Esophagus muscularis mucosa (tissue), 4 donors: Measurements from ENCODE around the gene RAD17. TPM values are rescaled to one million over a fixed set of nuclear protein-coding genes. Genes with fewer than 3 reads are reported as not detected.
"Not testable (repeated sequence)": the region's sequence is repeated elsewhere in the genome, so short reads cannot be mapped to it uniquely, and the experiment has no call there.

ENCODE experiments used
- DNase-seq: peaks from one replicate; pipeline ENCODE4 v3.0.0-alpha.2; 2017; ENCODE audit errors: extremely low spot score
- H3K27ac ChIP-seq, 4 donors: fragments of 200-600 bp; sonication (generic); replicated peaks in 1 of 4; 1 replicate in 3 of 4; 2 replicates in 1 of 4; pipeline ENCODE4 v1.5.1; 2016 to 2019; ENCODE audit warnings: mild to moderate bottlenecking in 1 of 4
- H3K27me3 ChIP-seq, 4 donors: fragments of 200-600 bp; sonication (generic); one replicate each; pipeline versions ENCODE4 v1.5.1 to v1.6.0; 2016 to 2019
- H3K36me3 ChIP-seq, 4 donors: fragments of 200-600 bp; sonication (generic); one replicate each; pipeline ENCODE4 v1.5.1; 2016 to 2019
- H3K4me1 ChIP-seq, 4 donors: fragments of 200-600 bp; sonication (generic); one replicate each; pipeline ENCODE4 v1.5.1; 2016 to 2019
- H3K4me3 ChIP-seq, 4 donors: fragments of 200-600 bp; sonication (generic); 1 replicate in 2 of 4; 2 replicates in 2 of 4; pipeline ENCODE4 v1.5.1; 2016 to 2019; ENCODE audit warnings: mild to moderate bottlenecking in 4 of 4, moderate library complexity in 1 of 4
- H3K9me3 ChIP-seq, 4 donors: fragments of 200-600 bp; sonication (generic); 1 replicate in 3 of 4; 2 replicates in 1 of 4; pipeline ENCODE4 v1.5.1; 2016 to 2019
- EP300 ChIP-seq: sonication (generic); formaldehyde crosslinking; IDR thresholded peaks from one replicate; pipeline ENCODE4 v1.6.1; 2017; ENCODE audit warnings: antibody characterized with exemption
- POLR2A ChIP-seq: fragments of 450-650 bp; IDR thresholded peaks from one replicate; pipeline ENCODE4 v1.6.1; 2017; ENCODE audit warnings: antibody characterized with exemption, moderate library complexity, mild to moderate bottlenecking, low read depth
- POLR2AphosphoS5 ChIP-seq, 2 donors: sonication (generic); formaldehyde crosslinking; IDR thresholded peaks; one replicate each; pipeline ENCODE4 v1.6.1; 2017; ENCODE audit warnings: antibody characterized with exemption in 2 of 2
- WGBS: methylation state at CpG from one replicate; pipeline ENCODE4 v1.1.5; 2018; 5-methylcytosine and 5-hydroxymethylcytosine counted together
- intact Hi-C: fragments of 100-400 bp; cut with DNase I; formaldehyde crosslinking; loops from one replicate; pipeline ENCODE4 v1.15.1; 2023
- total RNA-seq, 4 donors: library from RNA; depleted of rRNA; stranded (reverse); fragments of >200 nt; gene quantifications; one replicate each; pipeline versions ENCODE4 v1.1.0 to v1.2.1, GENCODE V29; 2016
- TF ChIP-seq, protein P1 (sequence below), 3 experiments: fragments of 200-600 bp in 2 of 3; fragments of 450-650 bp in 1 of 3; sonication (generic) in 2 of 3; IDR thresholded peaks; one replicate each; pipeline ENCODE4 v1.5.1; 2017 to 2019; ENCODE audit warnings: antibody characterized with exemption in 3 of 3, mild to moderate bottlenecking in 2 of 3, moderate library complexity in 1 of 3

Gene RAD17
- total RNA-seq, 4 donors from 2014 or later: 14.6 to 22.0 (median 20.0) TPM

DNA sequence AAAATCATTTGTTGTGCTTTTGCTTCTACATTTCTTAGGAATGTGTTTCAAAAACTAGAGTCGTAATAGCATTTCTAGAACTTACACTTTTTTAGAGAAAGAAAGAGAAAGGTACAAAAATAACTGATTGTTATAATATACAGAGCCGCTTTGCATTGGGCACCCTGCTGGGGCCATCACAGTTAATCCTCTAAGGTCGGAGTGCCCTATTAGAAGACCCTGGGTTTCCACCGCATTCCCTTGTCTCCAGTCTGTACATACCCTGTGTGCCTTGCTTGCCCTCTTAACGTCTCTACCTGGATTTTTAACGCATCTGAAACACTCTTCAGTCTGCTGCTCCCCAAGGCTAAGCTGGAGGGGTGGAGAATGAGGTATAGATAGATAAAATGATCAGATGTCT is 46.6 kb downstream of the RAD17 start:
- no peaks in the 10 kb centered on the region for H3K27me3 ChIP-seq
- no peak for DNase-seq
- WGBS: 93% methylated on average over 6 of the region's 6 CpGs
- peaks cover 0 to 13% (median 11%) of the 10 kb centered on the region in 4 donors for H3K4me1 ChIP-seq
- no peak overlapping the region for H3K27ac ChIP-seq
- H3K36me3 ChIP-seq: peaks cover 4 to 31% (median 19%) of the 10 kb centered on the region in 4 donors
- intact Hi-C loops: no loop called here
- H3K4me3 ChIP-seq: no peak overlapping the region
- H3K9me3 ChIP-seq: no peaks in the 10 kb centered on the region
- TF ChIP-seq POLR2AphosphoS5 (IDR thresholded peaks at IDR 0.05) (no peak), POLR2A (no peak)

DNA sequence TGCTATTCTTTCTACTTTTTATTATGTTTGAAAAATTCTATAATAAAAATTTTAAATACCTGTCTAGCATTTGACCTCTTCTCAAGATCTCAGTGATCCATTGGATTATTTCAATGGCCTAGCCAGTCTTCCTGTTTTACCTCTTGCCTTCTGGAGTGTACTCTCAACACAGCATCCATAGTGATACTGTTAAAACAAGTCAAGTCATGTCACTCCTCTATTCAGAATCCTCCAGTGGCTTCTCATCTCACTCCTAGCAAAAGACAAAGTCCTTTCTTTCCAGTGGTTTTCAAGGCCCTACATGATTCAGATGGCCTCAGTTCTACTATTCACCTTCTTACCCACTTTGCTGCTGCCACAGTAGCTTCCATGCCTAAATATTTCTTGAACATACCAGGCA is 47.1 kb downstream of the RAD17 start:
- no peaks in the 10 kb centered on the region for H3K9me3 ChIP-seq
- peaks cover 4 to 26% (median 13%) of the 10 kb centered on the region in 4 donors for H3K36me3 ChIP-seq
- intact Hi-C loops: no loop called here
- peaks cover 0 to 13% (median 11%) of the 10 kb centered on the region in 4 donors for H3K4me1 ChIP-seq
- H3K4me3 ChIP-seq: no peak overlapping the region
- DNase-seq: no peak
- no peaks in the 10 kb centered on the region for H3K27me3 ChIP-seq
- no peak for TF ChIP-seq POLR2A
- TF ChIP-seq POLR2AphosphoS5 (IDR thresholded peaks at IDR 0.05): no peak
- TF ChIP-seq, protein P1, sequence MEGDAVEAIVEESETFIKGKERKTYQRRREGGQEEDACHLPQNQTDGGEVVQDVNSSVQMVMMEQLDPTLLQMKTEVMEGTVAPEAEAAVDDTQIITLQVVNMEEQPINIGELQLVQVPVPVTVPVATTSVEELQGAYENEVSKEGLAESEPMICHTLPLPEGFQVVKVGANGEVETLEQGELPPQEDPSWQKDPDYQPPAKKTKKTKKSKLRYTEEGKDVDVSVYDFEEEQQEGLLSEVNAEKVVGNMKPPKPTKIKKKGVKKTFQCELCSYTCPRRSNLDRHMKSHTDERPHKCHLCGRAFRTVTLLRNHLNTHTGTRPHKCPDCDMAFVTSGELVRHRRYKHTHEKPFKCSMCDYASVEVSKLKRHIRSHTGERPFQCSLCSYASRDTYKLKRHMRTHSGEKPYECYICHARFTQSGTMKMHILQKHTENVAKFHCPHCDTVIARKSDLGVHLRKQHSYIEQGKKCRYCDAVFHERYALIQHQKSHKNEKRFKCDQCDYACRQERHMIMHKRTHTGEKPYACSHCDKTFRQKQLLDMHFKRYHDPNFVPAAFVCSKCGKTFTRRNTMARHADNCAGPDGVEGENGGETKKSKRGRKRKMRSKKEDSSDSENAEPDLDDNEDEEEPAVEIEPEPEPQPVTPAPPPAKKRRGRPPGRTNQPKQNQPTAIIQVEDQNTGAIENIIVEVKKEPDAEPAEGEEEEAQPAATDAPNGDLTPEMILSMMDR (IDR thresholded peaks at IDR 0.05): no peak
- no peak overlapping the region for H3K27ac ChIP-seq

DNA sequence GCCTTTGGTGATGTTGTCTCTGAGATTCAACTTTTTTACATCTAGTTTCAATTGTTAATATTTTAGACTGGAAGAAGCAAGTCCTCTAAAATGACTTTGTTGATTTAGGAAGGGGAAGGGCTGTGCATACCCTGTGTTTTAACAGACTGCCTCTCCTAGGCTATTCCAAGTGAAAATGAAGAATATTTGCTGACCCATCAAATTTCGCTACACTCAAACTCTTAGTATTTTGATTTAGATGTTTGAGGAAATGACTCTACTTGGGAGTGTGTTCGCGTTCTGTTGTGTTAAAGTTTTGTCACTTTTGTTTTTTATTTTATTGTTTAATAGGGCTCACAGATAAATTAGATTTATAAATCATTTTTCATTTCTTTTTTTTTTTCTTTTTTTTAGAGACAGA is 48.9 kb downstream of the RAD17 start:
- H3K9me3 ChIP-seq: no peaks in the 10 kb centered on the region
- WGBS: 97% methylated on average over 3 of the region's 3 CpGs
- no peak for DNase-seq
- peaks cover 0 to 8% (median 6%) of the 10 kb centered on the region in 4 donors for H3K36me3 ChIP-seq
- no peak overlapping the region for H3K27ac ChIP-seq
- intact Hi-C loops: no loop called here
- peaks cover 0 to 13% (median 11%) of the 10 kb centered on the region in 4 donors for H3K4me1 ChIP-seq
- no peaks in the 10 kb centered on the region for H3K27me3 ChIP-seq
- TF ChIP-seq POLR2A (no peak), POLR2AphosphoS5 (IDR thresholded peaks at IDR 0.05) (no peak), EP300 (no peak)
- TF ChIP-seq, protein P1 (IDR thresholded peaks at IDR 0.05): no peak
- no peak overlapping the region for H3K4me3 ChIP-seq

DNA sequence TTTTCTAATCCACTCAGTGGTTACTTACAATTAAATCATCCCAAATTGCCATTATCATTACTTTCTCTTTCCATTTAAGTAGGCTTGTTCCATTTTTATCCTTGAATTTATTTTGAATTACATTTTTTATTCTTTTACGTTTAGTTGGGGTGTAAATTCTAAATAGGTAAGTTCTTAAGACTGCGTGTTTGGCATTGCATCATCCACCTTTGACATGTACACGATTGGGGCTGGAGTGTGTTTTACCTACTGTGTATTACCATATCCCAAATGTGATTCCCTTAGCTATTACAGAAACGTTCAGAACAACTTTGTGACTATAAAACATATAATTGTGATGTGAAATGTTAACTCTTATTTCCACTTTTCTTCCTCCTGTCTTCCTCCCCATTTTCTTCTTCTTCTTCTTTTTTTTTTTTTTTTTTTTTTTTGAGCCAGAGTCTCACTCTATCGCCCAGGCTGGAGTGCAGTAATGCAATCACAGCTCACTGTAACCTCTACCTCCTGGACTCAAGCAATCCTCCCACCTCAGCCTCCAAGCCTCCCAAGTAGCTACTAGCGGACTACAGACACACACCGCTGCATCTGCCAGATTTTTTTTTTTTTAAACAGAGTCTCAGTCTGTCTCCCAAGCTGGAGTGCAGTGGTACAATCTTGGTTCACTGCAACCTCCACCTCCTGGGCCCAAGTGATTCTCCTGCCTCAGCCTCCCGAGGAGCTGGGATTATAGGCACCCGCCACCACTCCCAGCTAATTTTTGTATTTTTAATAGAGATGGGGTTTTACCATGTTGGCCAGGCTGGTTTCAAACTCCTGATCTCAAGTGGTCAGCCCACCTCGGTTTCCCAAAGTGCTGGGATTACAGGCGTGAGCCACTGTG is 62.0 kb downstream of the RAD17 start:
- no peaks in the 10 kb centered on the region for H3K36me3 ChIP-seq
- no peak overlapping the region for H3K4me3 ChIP-seq
- TF ChIP-seq EP300 (no peak), POLR2AphosphoS5 (IDR thresholded peaks at IDR 0.05) (no peak), POLR2A (no peak)
- TF ChIP-seq, protein P1 (IDR thresholded peaks at IDR 0.05): no peak
- no peak overlapping the region for H3K27ac ChIP-seq
- no peaks in the 10 kb centered on the region for H3K9me3 ChIP-seq
- no peaks in the 10 kb centered on the region for H3K4me1 ChIP-seq
- WGBS: 85% methylated on average over 11 of the region's 11 CpGs
- no peak for DNase-seq
- intact Hi-C loops: no loop called here
- no peaks in the 10 kb centered on the region for H3K27me3 ChIP-seq

DNA sequence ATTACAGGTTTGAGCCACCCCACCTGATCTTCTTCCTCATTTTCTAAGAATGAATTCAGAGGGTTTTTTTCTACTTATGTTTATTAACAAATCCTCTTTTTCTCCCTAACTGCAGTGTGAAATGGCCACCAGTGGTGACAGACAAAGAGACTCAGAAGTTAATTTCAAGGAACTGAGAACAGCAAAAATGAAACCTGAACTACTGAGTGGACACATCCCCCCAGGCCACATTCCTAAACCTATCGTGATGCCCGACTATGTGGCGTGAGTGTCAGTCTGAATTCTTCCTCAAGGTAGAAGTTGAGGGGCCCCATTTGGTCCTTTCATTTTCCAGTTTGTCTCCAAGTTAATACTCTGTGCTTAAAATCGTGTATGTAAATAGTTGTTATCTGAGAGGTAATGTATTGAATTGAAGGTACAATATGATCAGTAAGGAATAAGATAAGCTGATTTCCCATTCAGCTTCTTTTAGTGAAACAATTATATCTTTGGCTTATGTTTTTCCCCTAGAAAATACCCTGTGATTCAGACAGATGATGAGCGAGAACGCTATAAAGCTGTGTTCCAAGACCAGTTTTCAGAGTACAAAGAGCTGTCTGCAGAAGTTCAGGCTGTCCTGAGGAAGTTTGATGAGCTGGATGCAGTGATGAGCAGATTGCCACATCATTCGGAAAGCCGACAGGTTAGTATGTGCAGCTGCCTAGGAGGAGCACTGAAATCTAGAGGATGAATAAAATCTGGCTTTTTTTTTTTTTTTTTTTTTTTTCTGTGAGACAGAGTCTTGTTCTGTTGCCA is 63.0 kb downstream of the RAD17 start:
- intact Hi-C loops: no loop called here

DNA sequence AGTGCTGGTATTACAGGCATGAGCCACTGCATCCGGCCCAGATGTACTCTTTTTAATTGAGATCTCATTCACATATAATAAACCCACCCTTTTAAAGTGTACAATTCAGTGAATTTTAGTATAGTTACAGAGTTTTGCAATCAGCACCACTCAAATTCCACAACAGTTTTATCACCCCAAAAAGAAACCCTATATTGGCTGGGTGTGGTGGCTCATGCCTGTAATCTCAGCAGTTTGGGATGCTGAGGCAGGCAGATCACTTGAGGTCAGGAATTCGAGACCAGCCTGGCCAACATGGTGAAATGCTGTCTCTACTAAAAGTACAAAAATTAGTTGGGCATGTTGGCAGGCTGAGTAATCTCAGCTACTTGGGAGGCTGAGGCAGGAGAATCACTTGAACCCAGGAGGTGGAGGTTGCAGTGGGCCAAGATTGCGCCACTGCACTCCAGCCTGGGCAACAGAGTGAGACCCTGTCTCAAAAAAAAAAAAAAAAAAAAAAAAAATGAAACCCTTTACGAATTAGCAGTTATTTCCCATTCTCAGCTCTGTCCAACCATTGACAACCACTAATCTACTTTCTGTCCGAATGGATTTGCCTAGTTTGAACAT is 65.8 kb downstream of the RAD17 start:
- H3K36me3 ChIP-seq, H3K9me3 ChIP-seq, H3K27ac ChIP-seq, H3K27me3 ChIP-seq, H3K4me3 ChIP-seq, H3K4me1 ChIP-seq, DNase-seq, intact Hi-C loops: not testable (repeated sequence)
- 90% methylated on average over 5 of the region's 5 CpGs for WGBS

More for the DNA sequence above, 63.0 kb downstream of the RAD17 start:
- Histone ChIP-seq H3K36me3 (no peaks in the 10 kb centered on the region), H3K27ac (no peak overlapping the region), H3K9me3 (no peaks in the 10 kb centered on the region), H3K4me3 (no peak overlapping the region), H3K4me1 (no peaks in the 10 kb centered on the region), H3K27me3 (no peaks in the 10 kb centered on the region)
- TF ChIP-seq, protein P1 (IDR thresholded peaks at IDR 0.05): no peak
- TF ChIP-seq POLR2AphosphoS5 (IDR thresholded peaks at IDR 0.05) (no peak), POLR2A (no peak), EP300 (no peak)
- WGBS: 87% methylated on average over 8 of the region's 8 CpGs
- no peak for DNase-seq
